H9 (cell line): ENCODE results near the gene KMT2D. TPM values are rescaled to one million over a fixed set of nuclear protein-coding genes. Genes with fewer than 3 reads are reported as not detected.
A peak's percentile ranks its signal among the peaks of the same experiment; 100 is the strongest.

Experiments
- DNase-seq: peaks from one replicate; pipeline ENCODE4 v3.0.0-alpha.2; 2017
- H2AFZ ChIP-seq: one replicate; pipeline ENCODE4 v1.6.1; 2013; ENCODE audit warnings: mild to moderate bottlenecking, low read length, control low read depth, moderate library complexity
- H2AK5ac ChIP-seq: 2 replicates; pipeline ENCODE4 v1.6.1; 2013; ENCODE audit warnings: low read length, control low read depth, mixed read lengths; ENCODE audit not compliant: insufficient read length
- H2BK120ac ChIP-seq: one replicate; pipeline ENCODE4 v1.6.1; 2013; ENCODE audit warnings: low read depth, mild to moderate bottlenecking, low read length, control low read depth, inconsistent platforms; ENCODE audit not compliant: poor library complexity, severe bottlenecking
- H2BK12ac ChIP-seq: 2 replicates; pipeline ENCODE4 v1.6.1; 2013; ENCODE audit warnings: low read length, control low read depth, mixed read lengths, low read depth; ENCODE audit not compliant: insufficient read length
- H2BK15ac ChIP-seq: 2 replicates; pipeline ENCODE4 v1.6.1; 2013; ENCODE audit warnings: low read depth, low read length, control low read depth
- H2BK20ac ChIP-seq: one replicate; pipeline ENCODE4 v1.6.1; 2013; ENCODE audit warnings: low read depth, mild to moderate bottlenecking, low read length, control low read depth, inconsistent platforms; ENCODE audit not compliant: poor library complexity, severe bottlenecking
- H2BK5ac ChIP-seq: 2 replicates; pipeline ENCODE4 v1.6.1; 2013; ENCODE audit warnings: low read length, control low read depth, mixed read lengths; ENCODE audit not compliant: insufficient read length
- H3K14ac ChIP-seq: 2 replicates; pipeline ENCODE4 v1.6.1; 2013; ENCODE audit warnings: low read length, control low read depth; ENCODE audit not compliant: insufficient read depth
- H3K18ac ChIP-seq: 2 replicates; pipeline ENCODE4 v1.6.1; 2013; ENCODE audit warnings: low read depth, mild to moderate bottlenecking, mixed read lengths, low read length, control low read depth; ENCODE audit not compliant: insufficient read length
- H3K23ac ChIP-seq: 2 replicates; pipeline ENCODE4 v1.6.1; 2013; ENCODE audit warnings: low read length, control low read depth, mixed read lengths, low read depth; ENCODE audit not compliant: insufficient read length
- H3K23me2 ChIP-seq: 2 replicates; pipeline ENCODE4 v1.6.1; 2013; ENCODE audit warnings: low read depth, mild to moderate bottlenecking, mixed read lengths, low read length, control low read depth; ENCODE audit not compliant: insufficient read length, poor library complexity, severe bottlenecking
- H3K27ac ChIP-seq: 2 replicates; pipeline ENCODE4 v1.5.1; 2013; ENCODE audit warnings: low read length, control low read depth, mixed read lengths, low read depth; ENCODE audit not compliant: insufficient read length
- H3K27me3 ChIP-seq: 2 replicates; pipeline ENCODE4 v1.6.1; 2013; ENCODE audit warnings: low read length, control low read depth, inconsistent platforms; ENCODE audit not compliant: insufficient read depth
- H3K4ac ChIP-seq: 2 replicates; pipeline ENCODE4 v1.6.1; 2013; ENCODE audit warnings: low read depth, mild to moderate bottlenecking, control low read depth, inconsistent platforms, low read length, moderate library complexity
- H3K4me1 ChIP-seq: 2 replicates; pipeline ENCODE4 v1.6.1; 2013; ENCODE audit warnings: low read length, control low read depth, inconsistent platforms; ENCODE audit not compliant: insufficient read depth
- H3K4me2 ChIP-seq: 2 replicates; pipeline ENCODE4 v1.6.1; 2013; ENCODE audit warnings: low read length, control low read depth, mixed read lengths; ENCODE audit not compliant: insufficient read length, insufficient read depth
- H3K56ac ChIP-seq: 2 replicates; pipeline ENCODE4 v1.6.1; 2013; ENCODE audit warnings: low read depth, mild to moderate bottlenecking, mixed read lengths, low read length, control low read depth; ENCODE audit not compliant: insufficient read length
- H3K79me1 ChIP-seq: 2 replicates; pipeline ENCODE4 v1.6.1; 2013; ENCODE audit warnings: low read depth, mild to moderate bottlenecking, moderate library complexity, low read length, control low read depth, inconsistent platforms; ENCODE audit not compliant: insufficient read depth, poor library complexity, severe bottlenecking
- H3K79me2 ChIP-seq: 2 replicates; pipeline ENCODE4 v1.6.1; 2013; ENCODE audit warnings: low read length, control low read depth, inconsistent platforms; ENCODE audit not compliant: insufficient read depth
- H3K9ac ChIP-seq: 2 replicates; pipeline ENCODE4 v1.6.1; 2013; ENCODE audit warnings: low read length, control low read depth, mixed read lengths; ENCODE audit not compliant: insufficient read length; ENCODE audit errors: extremely low read depth
- H3K9me3 ChIP-seq: one replicate; pipeline ENCODE4 v1.6.1; 2013; ENCODE audit warnings: low read depth, low read length, inconsistent platforms; ENCODE audit not compliant: control insufficient read depth
- H3T11ph ChIP-seq: one replicate; pipeline ENCODE4 v1.6.1; 2013; ENCODE audit warnings: mild to moderate bottlenecking, low read length, control low read depth, inconsistent platforms
- H4K20me1 ChIP-seq: one replicate; pipeline ENCODE4 v1.6.1; 2013; ENCODE audit not compliant: control insufficient read depth, insufficient read length, insufficient read depth
- H4K5ac ChIP-seq: 2 replicates; pipeline ENCODE4 v1.6.1; 2013; ENCODE audit warnings: low read depth, mild to moderate bottlenecking, mixed read lengths, low read length, control low read depth; ENCODE audit not compliant: insufficient read length
- H4K8ac ChIP-seq: replicated peaks from 2 replicates; pipeline ENCODE4 v1.6.1; 2013; ENCODE audit warnings: low read length, control low read depth, mixed read lengths, low read depth; ENCODE audit not compliant: insufficient read length
- H4K91ac ChIP-seq: 2 replicates; pipeline ENCODE4 v1.6.1; 2013; ENCODE audit warnings: low read depth, mild to moderate bottlenecking, moderate library complexity, mixed read lengths, low read length, control low read depth; ENCODE audit not compliant: insufficient read length
- H3K27ac Mint-ChIP-seq, 3 experiments: 2 replicates in 2 of 3; 3 replicates in 1 of 3; pipeline ENCODE4 v1.8.0; 2020 to 2021; ENCODE audit warnings: mixed read lengths in 3 of 3, mild to moderate bottlenecking in 1 of 3, moderate library complexity in 1 of 3
- H3K27me3 Mint-ChIP-seq: 2 replicates; pipeline ENCODE4 v1.8.0; 2021; ENCODE audit warnings: low read depth, mild to moderate bottlenecking, moderate library complexity, mixed read lengths
- H3K36me3 Mint-ChIP-seq, 3 experiments: 2 replicates in 2 of 3; 3 replicates in 1 of 3; pipeline ENCODE4 v1.8.0; 2020 to 2021; ENCODE audit warnings: low read depth in 3 of 3, mixed read lengths in 3 of 3; ENCODE audit not compliant: insufficient read depth in 1 of 3
- H3K4me1 Mint-ChIP-seq, 2 experiments: 2 replicates each; pipeline ENCODE4 v1.8.0; 2020; ENCODE audit warnings: mixed read lengths in 2 of 2
- H3K4me3 Mint-ChIP-seq, 2 experiments: 2 replicates in 1 of 2; 3 replicates in 1 of 2; pipeline ENCODE4 v1.8.0; 2020 to 2021; ENCODE audit warnings: mild to moderate bottlenecking in 2 of 2, mixed read lengths in 2 of 2, moderate library complexity in 1 of 2
- H3K9me3 Mint-ChIP-seq, 2 experiments: 2 replicates in 1 of 2; 3 replicates in 1 of 2; pipeline ENCODE4 v1.8.0; 2020; ENCODE audit warnings: mild to moderate bottlenecking in 2 of 2, mixed read lengths in 2 of 2, moderate library complexity in 1 of 2
- WGBS: extraction: QIAGEN DNeasy Blood & Tissue Kit; methylation state at CpG from one replicate; pipeline ENCODE4 v1.1.7; 2013; ENCODE audit warnings: missing lambda C conversion rate, low lambda C conversion rate, mixed read lengths; ENCODE audit not compliant: insufficient read length; ENCODE audit errors: extremely low coverage; 5-methylcytosine and 5-hydroxymethylcytosine counted together
- total RNA-seq: library from RNA; stranded (reverse); gene quantifications from 2 replicates; pipeline ENCODE4 v1.2.1, GENCODE V29; 2021
- TF ChIP-seq, protein P1 (sequence below): fragments of 200-600 bp; sonication (generic); conservative IDR thresholded peaks from 3 replicates; pipeline ENCODE4 v1.8.0; 2021; ENCODE audit warnings: antibody characterized with exemption, mild to moderate bottlenecking

Gene KMT2D
- total RNA-seq, 1 experiment from 2014 or later: 93.7 TPM

- no peaks in the 10 kb centered on the region for H3K4me1 ChIP-seq
- H4K20me1 ChIP-seq: no peaks in the 10 kb centered on the region
- Mint-ChIP-seq H3K4me3 (no peak overlapping the region), H3K27ac (peak overlapping the region in 1 of 3 experiments; percentile 48; a peak in 2 of 7 replicates), H3K36me3 (peaks cover 41 to 92% (median 89%) of the 10 kb centered on the region in 3 experiments; a peak in 6 of 7 replicates), H3K27me3 (no peaks in the 10 kb centered on the region; the same call in 1 of the 2 replicates), H3K9me3 (no peaks in the 10 kb centered on the region), H3K4me1 (no peaks in the 10 kb centered on the region)
- no peak overlapping the region for H2AFZ ChIP-seq
- no peak overlapping the region for H2BK12ac ChIP-seq
- no peaks in the 10 kb centered on the region for H3K9me3 ChIP-seq
- H2BK5ac ChIP-seq: no peak overlapping the region
- H4K5ac ChIP-seq: no peak overlapping the region
- H3K27ac ChIP-seq: no peak overlapping the region
- H3K14ac ChIP-seq: no peak overlapping the region
- no peak overlapping the region for H3K4me2 ChIP-seq
- WGBS: no CpG with 5 or more reads among the region's 19 CpGs
- no peaks in the 10 kb centered on the region for H3K79me1 ChIP-seq
- no peak overlapping the region for H2BK20ac ChIP-seq
- no peak overlapping the region for H3K18ac ChIP-seq
- no peaks in the 10 kb centered on the region for H3K27me3 ChIP-seq
- no peak for DNase-seq
- no peak overlapping the region for H3K23ac ChIP-seq
- H3K79me2 ChIP-seq: no peaks in the 10 kb centered on the region
- H4K91ac ChIP-seq: no peak overlapping the region
- H3K56ac ChIP-seq: no peak overlapping the region
- H3K9ac ChIP-seq: no peak overlapping the region
- no peak overlapping the region for H3T11ph ChIP-seq
- H2BK15ac ChIP-seq: no peak overlapping the region
- no peak overlapping the region for H3K4ac ChIP-seq
- H2BK120ac ChIP-seq: no peak overlapping the region
- no peak overlapping the region for H4K8ac ChIP-seq
- H2AK5ac ChIP-seq: no peak overlapping the region
- TF ChIP-seq, protein P1, sequence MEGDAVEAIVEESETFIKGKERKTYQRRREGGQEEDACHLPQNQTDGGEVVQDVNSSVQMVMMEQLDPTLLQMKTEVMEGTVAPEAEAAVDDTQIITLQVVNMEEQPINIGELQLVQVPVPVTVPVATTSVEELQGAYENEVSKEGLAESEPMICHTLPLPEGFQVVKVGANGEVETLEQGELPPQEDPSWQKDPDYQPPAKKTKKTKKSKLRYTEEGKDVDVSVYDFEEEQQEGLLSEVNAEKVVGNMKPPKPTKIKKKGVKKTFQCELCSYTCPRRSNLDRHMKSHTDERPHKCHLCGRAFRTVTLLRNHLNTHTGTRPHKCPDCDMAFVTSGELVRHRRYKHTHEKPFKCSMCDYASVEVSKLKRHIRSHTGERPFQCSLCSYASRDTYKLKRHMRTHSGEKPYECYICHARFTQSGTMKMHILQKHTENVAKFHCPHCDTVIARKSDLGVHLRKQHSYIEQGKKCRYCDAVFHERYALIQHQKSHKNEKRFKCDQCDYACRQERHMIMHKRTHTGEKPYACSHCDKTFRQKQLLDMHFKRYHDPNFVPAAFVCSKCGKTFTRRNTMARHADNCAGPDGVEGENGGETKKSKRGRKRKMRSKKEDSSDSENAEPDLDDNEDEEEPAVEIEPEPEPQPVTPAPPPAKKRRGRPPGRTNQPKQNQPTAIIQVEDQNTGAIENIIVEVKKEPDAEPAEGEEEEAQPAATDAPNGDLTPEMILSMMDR: no peak
- no peaks in the 10 kb centered on the region for H3K23me2 ChIP-seq
These were observed 29.7 kb downstream of the KMT2D start for GRCh38 chr12:49030714-49031572.
